ENCODE results near the gene HEPACAM. TPM values are rescaled to one million over a fixed set of nuclear protein-coding genes. Genes with fewer than 3 reads are reported as not detected.
"Not testable (repeated sequence)": the region's sequence is repeated elsewhere in the genome, so short reads cannot be mapped to it uniquely, and the experiment has no call there.

HEPACAM gene
- polyA plus RNA-seq, 1 experiment: 0.05 TPM

- no peak for DNase-seq (ENCODE audit: low read depth, low spot score)
- H3K27me3 ChIP-seq (ENCODE audit: control insufficient read depth, insufficient read depth, low read length): no peaks in the 10 kb centered on the region
- ChIA-PET POLR2A (no interaction called here), CTCF (no interaction called here)
- no peak overlapping the region for H3K4me3 ChIP-seq (ENCODE audit: low read depth, low read length)
- no peak for TF ChIP-seq CTCF (IDR thresholded peaks at IDR 0.05; ENCODE audit: low read depth, low read length)
- H3K27ac ChIP-seq (ENCODE audit: low read depth, low read length): no peak overlapping the region
- H3K9me3 ChIP-seq (ENCODE audit: control insufficient read depth, insufficient read depth, low read length): peaks cover 7% of the 10 kb centered on the region
Observed at GRCh38 chr11:124978316-124978715, 42.5 kb upstream of the HEPACAM start.

GRCh38 chr11:124977006-124977405 is 41.2 kb upstream of the HEPACAM start:
- Histone ChIP-seq H3K27me3 (ENCODE audit: control insufficient read depth, insufficient read depth, low read length) (no peaks in the 10 kb centered on the region), H3K27ac (ENCODE audit: low read depth, low read length) (no peak overlapping the region), H3K9me3 (ENCODE audit: control insufficient read depth, insufficient read depth, low read length) (peaks cover 7% of the 10 kb centered on the region), H3K4me3 (ENCODE audit: low read depth, low read length) (no peak overlapping the region)
- no peak for DNase-seq (ENCODE audit: low read depth, low spot score)
- POLR2A ChIA-PET: no interaction called here
- no peak for TF ChIP-seq CTCF (IDR thresholded peaks at IDR 0.05; ENCODE audit: low read depth, low read length)
- CTCF ChIA-PET: no interaction called here

- no peak overlapping the region for H3K27ac ChIP-seq (ENCODE audit: low read depth, low read length)
- H3K9me3 ChIP-seq (ENCODE audit: control insufficient read depth, insufficient read depth, low read length): peaks cover 4% of the 10 kb centered on the region
- ChIA-PET POLR2A (no interaction called here), CTCF (no interaction called here)
- TF ChIP-seq CTCF (IDR thresholded peaks at IDR 0.05; ENCODE audit: low read depth, low read length): no peak
- H3K4me3 ChIP-seq (ENCODE audit: low read depth, low read length): no peak overlapping the region
- no peak for DNase-seq (ENCODE audit: low read depth, low spot score)
- H3K27me3 ChIP-seq (ENCODE audit: control insufficient read depth, insufficient read depth, low read length): no peaks in the 10 kb centered on the region
Observed at GRCh38 chr11:124976531-124976930, 40.7 kb upstream of the HEPACAM start.

GRCh38 chr11:124971810-124972209 is 36.0 kb upstream of the HEPACAM start:
- POLR2A ChIA-PET: no interaction called here
- no peak overlapping the region for H3K4me3 ChIP-seq (ENCODE audit: low read depth, low read length)
- no peak overlapping the region for H3K27ac ChIP-seq (ENCODE audit: low read depth, low read length)
- CTCF ChIA-PET: interaction anchor here (0.6 to 1.6 kb wide), 3 partner anchors 170 to 556 kb away, joined by 4 to 8 read pairs (median 4); no protein-coding TSS in a partner anchor
- no peak for TF ChIP-seq CTCF (IDR thresholded peaks at IDR 0.05; ENCODE audit: low read depth, low read length)
- no peak for DNase-seq (ENCODE audit: low read depth, low spot score)
- H3K27me3 ChIP-seq (ENCODE audit: control insufficient read depth, insufficient read depth, low read length): no peaks in the 10 kb centered on the region
- no peaks in the 10 kb centered on the region for H3K9me3 ChIP-seq (ENCODE audit: control insufficient read depth, insufficient read depth, low read length)

- Histone ChIP-seq H3K27ac (ENCODE audit: low read depth, low read length) (no peak overlapping the region), H3K9me3 (ENCODE audit: control insufficient read depth, insufficient read depth, low read length) (no peaks in the 10 kb centered on the region), H3K4me3 (ENCODE audit: low read depth, low read length) (no peak overlapping the region), H3K27me3 (ENCODE audit: control insufficient read depth, insufficient read depth, low read length) (no peaks in the 10 kb centered on the region)
- ChIA-PET CTCF (interaction anchor here (1.3 to 1.6 kb wide), 2 partner anchors 171 to 458 kb away, joined by 4 to 8 read pairs; no protein-coding TSS in a partner anchor), POLR2A (no interaction called here)
- TF ChIP-seq CTCF (IDR thresholded peaks at IDR 0.05; ENCODE audit: low read depth, low read length): no peak
- no peak for DNase-seq (ENCODE audit: low read depth, low spot score)
Observed at GRCh38 chr11:124970925-124971324, 35.1 kb upstream of the HEPACAM start.

- H3K4me3 ChIP-seq (ENCODE audit: low read depth, low read length); POLR2A ChIA-PET; DNase-seq (ENCODE audit: low read depth, low spot score); H3K27ac ChIP-seq (ENCODE audit: low read depth, low read length); H3K9me3 ChIP-seq (ENCODE audit: control insufficient read depth, insufficient read depth, low read length); H3K27me3 ChIP-seq (ENCODE audit: control insufficient read depth, insufficient read depth, low read length): not testable (repeated sequence)
- CTCF ChIA-PET: interaction anchor here (0.6 to 2.3 kb wide), 2 partner anchors 156 to 461 kb away, joined by 3 to 9 read pairs; no protein-coding TSS in a partner anchor
Observed at GRCh38 chr11:124968197-124968596, 32.4 kb upstream of the HEPACAM start.
